ENCODE measurements around the gene MPLKIP.
A peak's percentile ranks its signal among the peaks of the same experiment; 100 is the strongest.

GRCh38 chr7:40134428-40135316 is at the start of gene MPLKIP, which contains the start of gene SUGCT:
- TF ChIP-seq CTCF (IDR thresholded peaks at IDR 0.05) (peak; percentile 100), ZFX (IDR thresholded peaks at IDR 0.05; ENCODE audit: borderline replicate concordance) (0 out of 2 replicates have a peak, but pooled peaks have one; percentile 80)

Measured in 22Rv1 (cell line).